Measurements from ENCODE around the gene DCDC2C.

The DCDC2C gene

DNA sequence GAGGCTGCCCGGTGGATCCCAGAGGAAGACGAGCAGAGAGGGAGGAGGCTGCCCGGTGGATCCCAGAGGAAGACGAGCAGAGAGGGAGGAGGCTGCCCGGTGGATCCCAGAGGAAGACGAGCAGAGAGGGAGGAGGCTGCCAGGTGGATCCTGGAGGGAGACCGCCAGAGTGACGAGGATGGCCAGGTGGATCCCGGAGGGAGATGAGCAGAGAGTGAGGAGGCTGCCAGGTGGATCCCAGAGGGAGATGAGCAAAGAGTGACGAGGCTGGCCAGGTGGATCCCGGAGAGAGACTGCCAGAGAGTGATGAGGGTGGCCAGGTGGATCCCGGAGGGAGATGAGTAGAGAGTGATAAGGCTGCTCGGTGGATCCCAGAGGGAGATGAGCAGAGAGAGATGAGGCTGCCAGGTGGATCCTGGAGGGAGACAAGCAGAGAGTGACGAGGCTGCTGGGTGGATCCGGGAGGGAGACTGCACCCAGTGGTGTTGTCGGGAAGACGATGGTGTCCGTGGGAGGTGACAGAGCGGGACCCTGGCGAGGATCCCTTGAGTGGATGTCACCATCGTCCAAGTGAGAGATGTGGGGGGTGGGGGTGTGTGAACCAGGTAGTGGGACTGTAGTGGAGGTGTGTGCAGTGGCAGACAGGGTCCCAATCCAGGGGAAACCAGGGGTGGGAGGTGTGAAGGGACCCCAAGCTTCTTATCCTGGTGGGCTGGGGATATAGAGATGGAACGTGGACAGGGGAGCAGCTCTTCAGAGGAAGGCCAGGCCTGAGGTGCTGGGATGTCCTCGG is 22.3 kb downstream of the DCDC2C start:
- no peaks in the 10 kb centered on the region for H3K36me3 ChIP-seq (ENCODE audit: insufficient read depth, low read depth, low read length)
- peaks cover 13% of the 10 kb centered on the region for H3K27me3 ChIP-seq (ENCODE audit: insufficient read depth, low read length)
- H3K4me1 ChIP-seq (ENCODE audit: insufficient read depth, low read length), result 0 out of 2 replicates have a peak, but pooled peaks cover 5% of the 10 kb centered on the region
- no peak overlapping the region for H3K4me3 ChIP-seq (ENCODE audit: low read length)
- no peak overlapping the region for H3K9ac ChIP-seq (ENCODE audit: low read depth, low read length)
- H3K9me3 ChIP-seq (ENCODE audit: insufficient read depth, low read depth, low read length), result peaks cover under 1% of the 10 kb centered on the region; the same call in 1 of the 2 replicates
- H3K27ac ChIP-seq (ENCODE audit: low read length), result no peak overlapping the region

DNA sequence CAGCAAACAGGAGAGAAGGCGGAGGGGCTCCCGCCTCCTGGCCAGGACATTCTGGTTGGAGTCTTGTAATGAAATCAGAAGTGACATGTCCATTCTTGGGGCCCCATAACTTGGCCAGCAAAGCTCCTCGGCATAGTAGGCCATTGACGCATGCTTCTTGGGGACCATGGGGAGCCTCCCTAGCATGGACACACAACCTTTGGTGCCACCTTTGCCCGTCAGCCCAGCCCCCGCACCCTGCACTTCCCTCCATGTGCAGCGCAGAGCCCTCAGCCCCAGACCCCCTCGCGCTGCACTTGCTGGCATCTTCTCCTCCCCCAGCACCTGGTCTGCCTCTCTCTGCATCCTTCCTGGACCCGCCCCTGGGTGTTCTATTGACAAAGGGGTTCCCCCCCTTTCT is 23.1 kb downstream of the DCDC2C start:
- Histone ChIP-seq H3K4me1 (ENCODE audit: insufficient read depth, low read length) (0 out of 2 replicates have a peak, but pooled peaks cover 5% of the 10 kb centered on the region), H3K27ac (ENCODE audit: low read length) (no peak overlapping the region)

DNA sequence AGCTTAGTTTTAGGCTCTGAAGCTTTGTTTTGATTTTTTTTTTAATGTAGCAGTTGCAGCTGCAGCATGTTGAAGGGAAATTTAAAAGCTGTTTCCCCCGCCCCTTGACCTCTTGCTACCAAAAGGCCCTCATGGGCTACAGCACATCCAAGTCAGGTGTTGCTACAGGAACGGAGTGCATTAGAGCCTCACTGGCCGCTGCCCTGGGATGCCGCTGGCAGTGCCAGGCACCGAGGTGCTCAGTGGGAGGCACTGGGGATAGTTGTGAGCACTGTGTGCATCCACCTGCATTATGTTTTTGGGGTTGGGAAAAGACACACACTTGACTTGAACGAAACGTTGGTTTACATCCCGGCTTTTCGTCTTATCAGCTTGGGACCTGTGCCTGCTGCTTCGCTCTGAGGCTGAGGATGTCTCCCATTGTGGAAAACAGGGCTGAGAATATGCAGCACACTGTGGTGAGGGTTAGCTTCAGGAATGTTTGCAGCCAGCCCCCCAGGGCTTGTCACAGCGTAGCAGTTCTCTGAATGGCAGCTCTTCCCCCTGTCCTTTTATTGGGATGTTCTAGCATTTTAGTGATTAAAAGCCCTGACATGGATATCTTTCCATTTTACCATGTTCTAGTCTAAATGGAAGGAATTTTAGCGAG is 24.1 kb downstream of the DCDC2C start:
- Histone ChIP-seq H3K27me3 (ENCODE audit: insufficient read depth, low read length) (peaks cover 13% of the 10 kb centered on the region), H3K9ac (ENCODE audit: low read depth, low read length) (peak overlapping the region; percentile 62; the same call in 1 of the 2 replicates), H3K27ac (ENCODE audit: low read length) (no peak overlapping the region), H3K4me1 (ENCODE audit: insufficient read depth, low read length) (0 out of 2 replicates have a peak, but pooled peaks cover 5% of the 10 kb centered on the region), H3K4me3 (ENCODE audit: low read length) (peak overlapping the region; percentile 73), H3K36me3 (ENCODE audit: insufficient read depth, low read depth, low read length) (no peaks in the 10 kb centered on the region), H3K9me3 (ENCODE audit: insufficient read depth, low read depth, low read length) (no peaks in the 10 kb centered on the region)

More for the DNA sequence above, 23.1 kb downstream of the DCDC2C start:
- Histone ChIP-seq H3K36me3 (ENCODE audit: insufficient read depth, low read depth, low read length) (no peaks in the 10 kb centered on the region), H3K9me3 (ENCODE audit: insufficient read depth, low read depth, low read length) (no peaks in the 10 kb centered on the region), H3K27me3 (ENCODE audit: insufficient read depth, low read length) (peaks cover 13% of the 10 kb centered on the region), H3K9ac (ENCODE audit: low read depth, low read length) (no peak overlapping the region), H3K4me3 (ENCODE audit: low read length) (no peak overlapping the region)

DNA sequence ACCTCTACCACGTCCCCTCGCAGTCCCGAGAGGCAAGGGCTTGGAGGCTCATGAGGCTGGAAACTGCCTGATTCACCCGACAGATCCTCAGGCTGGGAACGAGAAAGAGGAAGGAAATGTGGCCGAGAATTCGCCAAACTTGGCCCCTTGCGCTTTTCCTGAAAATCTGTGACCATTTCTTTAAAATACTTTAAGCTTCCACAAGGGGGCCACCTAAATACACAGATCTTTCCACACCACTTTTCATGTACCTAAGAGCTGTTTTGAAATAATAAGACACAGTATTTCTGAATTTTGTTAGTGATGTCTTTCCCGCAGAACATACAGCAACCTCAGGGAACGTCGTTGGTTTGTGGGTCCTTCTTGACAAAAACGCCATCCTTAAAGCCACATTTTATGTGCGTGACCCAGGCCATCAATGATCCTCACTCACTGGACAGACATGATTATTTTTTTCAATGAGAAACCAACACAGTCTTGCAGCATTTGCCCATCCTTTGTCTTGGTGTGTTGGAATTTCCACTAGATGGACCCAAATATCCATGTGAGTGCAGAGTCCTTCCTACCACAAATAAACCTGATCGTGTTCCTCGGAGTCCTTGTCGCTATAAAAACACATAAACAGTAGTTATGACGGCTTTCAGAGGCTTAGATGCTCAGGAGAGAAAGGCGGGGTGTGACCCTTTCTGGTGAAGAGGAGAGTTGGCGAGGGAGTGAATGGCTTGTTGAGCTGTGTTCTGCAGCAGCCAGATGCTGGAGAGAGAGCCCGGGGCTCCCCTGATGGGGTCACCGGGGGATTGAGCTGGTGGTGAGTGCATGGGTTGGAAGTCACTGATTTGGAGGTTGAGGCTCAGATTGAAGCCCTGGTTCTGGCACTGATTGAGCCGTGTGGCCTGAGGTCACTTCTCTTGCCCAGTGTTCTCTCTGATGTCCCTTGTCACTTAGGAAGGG is 25.0 kb downstream of the DCDC2C start:
- H3K27me3 ChIP-seq (ENCODE audit: insufficient read depth, low read length), result peaks cover 13% of the 10 kb centered on the region
- no peak overlapping the region for H3K27ac ChIP-seq (ENCODE audit: low read length)
- no peaks in the 10 kb centered on the region for H3K36me3 ChIP-seq (ENCODE audit: insufficient read depth, low read depth, low read length)
- H3K9ac ChIP-seq (ENCODE audit: low read depth, low read length), result peak overlapping the region; percentile 62; the same call in 1 of the 2 replicates
- peak overlapping the region; percentile 73 for H3K4me3 ChIP-seq (ENCODE audit: low read length)
- H3K9me3 ChIP-seq (ENCODE audit: insufficient read depth, low read depth, low read length), result no peaks in the 10 kb centered on the region
- 0 out of 2 replicates have a peak, but pooled peaks cover 5% of the 10 kb centered on the region for H3K4me1 ChIP-seq (ENCODE audit: insufficient read depth, low read length)

GRCh38 chr2:3729055-3729448 is 25.7 kb downstream of the DCDC2C start:
- no peak overlapping the region for H3K27ac ChIP-seq (ENCODE audit: low read length)
- H3K36me3 ChIP-seq (ENCODE audit: insufficient read depth, low read depth, low read length), result no peaks in the 10 kb centered on the region
- peaks cover 13% of the 10 kb centered on the region for H3K27me3 ChIP-seq (ENCODE audit: insufficient read depth, low read length)
- H3K9ac ChIP-seq (ENCODE audit: low read depth, low read length), result no peak overlapping the region
- no peaks in the 10 kb centered on the region for H3K9me3 ChIP-seq (ENCODE audit: insufficient read depth, low read depth, low read length)
- 0 out of 2 replicates have a peak, but pooled peaks cover 5% of the 10 kb centered on the region for H3K4me1 ChIP-seq (ENCODE audit: insufficient read depth, low read length)
- H3K4me3 ChIP-seq (ENCODE audit: low read length), result no peak overlapping the region

GRCh38 chr2:3729786-3730185 is 26.4 kb downstream of the DCDC2C start:
- Histone ChIP-seq H3K27ac (ENCODE audit: low read length) (no peak overlapping the region), H3K4me1 (ENCODE audit: insufficient read depth, low read length) (0 out of 2 replicates have a peak, but pooled peaks cover 5% of the 10 kb centered on the region), H3K36me3 (ENCODE audit: insufficient read depth, low read depth, low read length) (no peaks in the 10 kb centered on the region), H3K9ac (ENCODE audit: low read depth, low read length) (no peak overlapping the region), H3K27me3 (ENCODE audit: insufficient read depth, low read length) (peaks cover 13% of the 10 kb centered on the region), H3K4me3 (ENCODE audit: low read length) (no peak overlapping the region), H3K9me3 (ENCODE audit: insufficient read depth, low read depth, low read length) (no peaks in the 10 kb centered on the region)

DNA sequence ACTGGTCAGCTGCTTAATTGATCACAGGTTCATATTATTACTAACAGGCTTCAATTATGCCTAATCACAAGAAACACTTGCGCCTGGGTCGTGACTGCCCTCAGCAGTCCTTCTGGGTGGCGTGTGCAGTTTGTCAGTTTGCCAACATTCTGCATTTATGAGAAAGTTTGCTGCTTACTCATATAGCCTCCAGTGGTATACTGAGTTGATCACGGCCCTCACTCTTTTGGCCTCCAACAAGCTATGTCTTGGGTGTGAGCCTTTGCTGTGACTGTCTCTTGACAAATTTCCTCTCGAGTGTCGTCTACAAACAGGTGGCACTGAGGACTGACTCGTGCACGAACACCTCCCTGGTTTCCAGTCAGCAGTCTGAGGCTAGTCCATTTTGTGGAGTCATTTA is 27.3 kb downstream of the DCDC2C start:
- Histone ChIP-seq H3K27me3 (ENCODE audit: insufficient read depth, low read length) (peaks cover 13% of the 10 kb centered on the region; the same call in 1 of the 2 replicates), H3K4me3 (ENCODE audit: low read length) (no peak overlapping the region), H3K9ac (ENCODE audit: low read depth, low read length) (no peak overlapping the region), H3K36me3 (ENCODE audit: insufficient read depth, low read depth, low read length) (no peaks in the 10 kb centered on the region), H3K27ac (ENCODE audit: low read length) (no peak overlapping the region), H3K4me1 (ENCODE audit: insufficient read depth, low read length) (0 out of 2 replicates have a peak, but pooled peaks cover 5% of the 10 kb centered on the region), H3K9me3 (ENCODE audit: insufficient read depth, low read depth, low read length) (no peaks in the 10 kb centered on the region)

DNA sequence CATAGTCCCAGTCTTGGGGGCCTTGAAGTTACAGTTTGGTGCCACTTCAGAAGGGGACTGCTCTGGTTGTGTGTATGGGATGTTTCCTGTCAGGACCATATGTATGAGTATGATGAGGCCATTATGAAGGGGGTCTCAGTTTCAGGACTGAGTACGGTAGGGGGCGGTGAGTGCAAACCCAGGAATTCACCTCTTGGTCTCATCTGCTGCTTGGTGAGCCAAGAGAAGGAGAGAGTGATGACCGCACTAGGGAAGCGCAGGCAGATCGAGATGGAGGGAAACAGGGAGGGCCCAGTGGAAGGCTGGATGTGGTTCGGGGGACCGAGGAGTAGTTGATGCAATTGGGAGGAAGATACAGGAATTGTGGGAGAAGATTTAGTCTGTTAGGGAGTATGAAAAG is 28.5 kb downstream of the DCDC2C start:
- H3K27ac ChIP-seq (ENCODE audit: low read length), result no peak overlapping the region
- H3K9ac ChIP-seq (ENCODE audit: low read depth, low read length), result no peak overlapping the region
- no peak overlapping the region for H3K4me3 ChIP-seq (ENCODE audit: low read length)
- H3K36me3 ChIP-seq (ENCODE audit: insufficient read depth, low read depth, low read length), result no peaks in the 10 kb centered on the region
- no peaks in the 10 kb centered on the region for H3K9me3 ChIP-seq (ENCODE audit: insufficient read depth, low read depth, low read length)
- H3K27me3 ChIP-seq (ENCODE audit: insufficient read depth, low read length), result peaks cover 12% of the 10 kb centered on the region; the same call in 1 of the 2 replicates
- 0 out of 2 replicates have a peak, but pooled peaks cover 5% of the 10 kb centered on the region for H3K4me1 ChIP-seq (ENCODE audit: insufficient read depth, low read length)

DNA sequence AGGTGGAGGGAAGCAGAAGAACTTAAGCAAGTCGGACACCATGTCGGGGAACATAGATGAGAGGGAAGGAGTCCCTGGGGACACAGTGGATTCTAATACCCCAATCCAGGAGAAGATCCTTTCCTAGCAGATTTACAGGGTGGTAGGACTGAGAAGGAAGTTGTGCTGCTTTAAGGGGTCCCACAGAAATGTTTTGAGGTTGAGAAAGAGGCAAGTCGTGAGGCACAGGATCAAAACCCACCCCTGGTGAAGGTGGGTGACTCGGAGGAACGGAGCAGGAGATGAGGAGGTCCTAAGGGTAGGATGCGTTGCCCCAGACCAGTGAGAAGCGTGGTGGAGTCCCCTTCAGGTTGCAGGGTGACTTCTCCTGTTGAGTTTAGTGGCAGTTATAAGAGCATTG is 32.7 kb downstream of the DCDC2C start:
- Histone ChIP-seq H3K4me1 (ENCODE audit: insufficient read depth, low read length) (no peaks in the 10 kb centered on the region), H3K4me3 (ENCODE audit: low read length) (no peak overlapping the region), H3K36me3 (ENCODE audit: insufficient read depth, low read depth, low read length) (no peaks in the 10 kb centered on the region), H3K9me3 (ENCODE audit: insufficient read depth, low read depth, low read length) (no peaks in the 10 kb centered on the region), H3K9ac (ENCODE audit: low read depth, low read length) (no peak overlapping the region), H3K27me3 (ENCODE audit: insufficient read depth, low read length) (no peaks in the 10 kb centered on the region), H3K27ac (ENCODE audit: low read length) (no peak overlapping the region)

- H3K27me3 ChIP-seq (ENCODE audit: insufficient read depth, low read length), result no peaks in the 10 kb centered on the region
- H3K27ac ChIP-seq (ENCODE audit: low read length), result no peak overlapping the region
- H3K4me1 ChIP-seq (ENCODE audit: insufficient read depth, low read length), result no peaks in the 10 kb centered on the region
- no peak overlapping the region for H3K4me3 ChIP-seq (ENCODE audit: low read length)
- H3K9me3 ChIP-seq (ENCODE audit: insufficient read depth, low read depth, low read length), result no peaks in the 10 kb centered on the region
- no peak overlapping the region for H3K9ac ChIP-seq (ENCODE audit: low read depth, low read length)
- H3K36me3 ChIP-seq (ENCODE audit: insufficient read depth, low read depth, low read length), result no peaks in the 10 kb centered on the region
Observed at GRCh38 chr2:3737128-3737527, 33.8 kb downstream of the DCDC2C start.

- Histone ChIP-seq H3K4me1 (ENCODE audit: insufficient read depth, low read length) (no peaks in the 10 kb centered on the region), H3K27ac (ENCODE audit: low read length) (no peak overlapping the region), H3K9ac (ENCODE audit: low read depth, low read length) (no peak overlapping the region), H3K36me3 (ENCODE audit: insufficient read depth, low read depth, low read length) (no peaks in the 10 kb centered on the region), H3K27me3 (ENCODE audit: insufficient read depth, low read length) (no peaks in the 10 kb centered on the region), H3K9me3 (ENCODE audit: insufficient read depth, low read depth, low read length) (no peaks in the 10 kb centered on the region), H3K4me3 (ENCODE audit: low read length) (no peak overlapping the region)
Observed at GRCh38 chr2:3738454-3738853, 35.1 kb downstream of the DCDC2C start.

Measured in iPS-20b (cell line).